HG03439 (cell line): ENCODE data around the gene ARFGEF2.

Experiments used
- ATAC-seq: cut with Tn5 transposase; IDR thresholded peaks from one replicate; pipeline ENCODE4 v1.9.1; 2021; ENCODE audit warnings: mild to moderate bottlenecking, moderate library complexity; ENCODE audit not compliant: unreplicated experiment

Gene ARFGEF2

GRCh38 chr20:48898896-48899530 is 22.5 kb upstream of the ARFGEF2 start:
- no peak for ATAC-seq

- ATAC-seq, result no peak
Measured at GRCh38 chr20:48899881-48900280, 21.6 kb upstream of the ARFGEF2 start.

- no peak for ATAC-seq
Measured at GRCh38 chr20:48901326-48901725, 20.2 kb upstream of the ARFGEF2 start.

GRCh38 chr20:48903705-48904104 is 17.8 kb upstream of the ARFGEF2 start:
- no peak for ATAC-seq

GRCh38 chr20:48904566-48905296 is 16.8 kb upstream of the ARFGEF2 start:
- no peak for ATAC-seq

- ATAC-seq, result no peak
Measured at GRCh38 chr20:48905297-48905647, 16.2 kb upstream of the ARFGEF2 start.

- ATAC-seq, result no peak
Measured at GRCh38 chr20:48906221-48906877, 15.2 kb upstream of the ARFGEF2 start.

GRCh38 chr20:48908656-48909319 is 12.7 kb upstream of the ARFGEF2 start:
- ATAC-seq, result no peak

GRCh38 chr20:48909910-48910309 is 11.6 kb upstream of the ARFGEF2 start:
- no peak for ATAC-seq

GRCh38 chr20:48910347-48910781 is 11.1 kb upstream of the ARFGEF2 start:
- ATAC-seq, result no peak

- peak; percentile 93 for ATAC-seq
Measured at GRCh38 chr20:48912065-48912464, 9.4 kb upstream of the ARFGEF2 start.

- no peak for ATAC-seq
Measured at GRCh38 chr20:48916699-48917098, 4.8 kb upstream of the ARFGEF2 start.

GRCh38 chr20:48919336-48919881 is 2.1 kb upstream of the ARFGEF2 start:
- no peak for ATAC-seq

- no peak for ATAC-seq
Measured at GRCh38 chr20:48919882-48920526, 1.5 kb upstream of the ARFGEF2 start.

- ATAC-seq, result no peak
Measured at GRCh38 chr20:48920527-48921167, 864 bp upstream of the ARFGEF2 start.

- ATAC-seq, result peak; percentile 43
Measured at GRCh38 chr20:48921883-48922820, 641 bp downstream of the ARFGEF2 start.

GRCh38 chr20:48923149-48923718 is 1.7 kb downstream of the ARFGEF2 start:
- ATAC-seq, result no peak

GRCh38 chr20:48924756-48925109 is 3.2 kb downstream of the ARFGEF2 start:
- no peak for ATAC-seq

GRCh38 chr20:48926267-48926666 is 4.8 kb downstream of the ARFGEF2 start:
- no peak for ATAC-seq
